NCI-H1436 treated with DMSO at 0.1 percent for 48 hours (cell line): ENCODE data around the gene TRABD2B.
A peak's percentile ranks its signal among the peaks of the same experiment; 100 is the strongest.

Source experiments
- DNase-seq: peaks from one replicate; lab custom pipeline; 2025; lab: John Stamatoyannopoulos, UW

Gene TRABD2B

DNA sequence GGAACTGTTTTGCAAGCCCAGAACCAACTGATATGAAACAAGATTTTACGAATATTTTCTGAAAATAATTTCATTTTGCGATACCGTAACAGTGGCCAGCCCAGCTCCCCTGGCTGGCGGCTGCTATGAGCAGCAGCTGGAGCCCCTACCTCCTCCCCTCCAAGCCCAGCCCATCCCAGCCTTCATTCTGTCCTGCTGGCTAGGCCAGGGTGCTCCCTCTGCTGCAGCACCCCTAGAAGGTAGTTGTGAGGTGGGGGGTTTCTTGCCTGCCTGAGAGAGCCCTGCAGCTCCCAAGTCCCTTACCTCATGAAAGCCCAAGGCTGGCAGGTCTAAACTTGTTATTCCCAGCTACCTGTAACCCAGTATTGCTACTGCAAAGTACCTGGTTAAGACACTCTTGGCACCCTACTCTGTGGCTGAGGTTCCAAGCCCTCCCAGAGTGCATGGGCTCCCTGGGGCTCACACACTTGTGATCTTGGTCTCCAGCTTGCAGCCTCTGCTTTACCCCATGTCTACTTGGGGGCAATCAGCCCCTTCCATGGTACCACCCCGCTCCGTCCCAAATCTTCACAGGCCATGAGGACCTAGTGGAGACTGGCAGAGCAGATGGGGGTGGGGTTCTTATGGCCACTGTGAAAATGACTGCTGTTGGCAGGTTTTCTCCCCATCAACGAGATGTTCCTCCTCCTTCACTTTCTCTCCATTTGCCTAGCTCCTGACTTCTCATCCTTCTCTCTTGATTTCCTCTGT, 239.8 kb downstream of the TRABD2B start:
- DNase-seq = no peak

DNA sequence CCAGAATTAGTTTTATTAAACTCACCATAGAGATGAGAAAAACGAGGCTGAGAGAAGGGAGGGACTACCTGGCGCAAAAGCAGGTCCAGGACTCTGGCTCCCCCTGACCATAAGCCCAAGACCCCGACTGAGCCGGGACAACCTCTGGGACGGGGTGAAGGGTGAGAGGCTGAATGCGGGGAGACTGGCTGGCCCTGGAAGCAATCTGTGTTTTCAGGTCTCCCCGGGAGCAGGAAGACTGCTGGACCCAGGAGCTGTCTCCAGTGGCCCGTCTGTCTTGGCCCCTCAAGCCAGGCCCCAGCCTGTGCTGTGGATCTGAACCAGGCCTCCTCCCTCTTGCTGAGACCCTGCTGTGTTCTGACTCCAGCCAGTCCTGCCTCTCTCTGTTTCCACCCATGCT, 240.8 kb downstream of the TRABD2B start:
- DNase-seq = no peak

DNA sequence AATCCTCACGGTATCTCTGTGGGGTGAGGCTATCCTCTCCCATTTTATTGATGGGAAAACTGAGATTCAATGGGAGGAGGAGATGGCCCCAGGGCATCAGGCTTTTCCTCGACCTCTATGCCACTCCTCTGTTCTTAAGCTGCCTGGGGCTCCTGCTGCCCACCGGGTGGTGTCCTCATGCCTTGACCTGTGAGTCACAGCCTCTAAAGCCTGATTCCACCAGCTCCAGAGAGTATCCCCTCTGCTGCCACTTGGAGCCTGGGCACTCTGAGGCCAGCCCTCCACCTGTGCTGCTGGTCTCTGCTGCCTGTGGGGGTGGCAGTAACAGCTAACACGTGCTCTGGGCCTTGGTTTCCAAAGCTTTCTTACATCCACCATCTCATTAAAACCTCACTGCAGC, 241.2 kb downstream of the TRABD2B start:
- DNase-seq = no peak

DNA sequence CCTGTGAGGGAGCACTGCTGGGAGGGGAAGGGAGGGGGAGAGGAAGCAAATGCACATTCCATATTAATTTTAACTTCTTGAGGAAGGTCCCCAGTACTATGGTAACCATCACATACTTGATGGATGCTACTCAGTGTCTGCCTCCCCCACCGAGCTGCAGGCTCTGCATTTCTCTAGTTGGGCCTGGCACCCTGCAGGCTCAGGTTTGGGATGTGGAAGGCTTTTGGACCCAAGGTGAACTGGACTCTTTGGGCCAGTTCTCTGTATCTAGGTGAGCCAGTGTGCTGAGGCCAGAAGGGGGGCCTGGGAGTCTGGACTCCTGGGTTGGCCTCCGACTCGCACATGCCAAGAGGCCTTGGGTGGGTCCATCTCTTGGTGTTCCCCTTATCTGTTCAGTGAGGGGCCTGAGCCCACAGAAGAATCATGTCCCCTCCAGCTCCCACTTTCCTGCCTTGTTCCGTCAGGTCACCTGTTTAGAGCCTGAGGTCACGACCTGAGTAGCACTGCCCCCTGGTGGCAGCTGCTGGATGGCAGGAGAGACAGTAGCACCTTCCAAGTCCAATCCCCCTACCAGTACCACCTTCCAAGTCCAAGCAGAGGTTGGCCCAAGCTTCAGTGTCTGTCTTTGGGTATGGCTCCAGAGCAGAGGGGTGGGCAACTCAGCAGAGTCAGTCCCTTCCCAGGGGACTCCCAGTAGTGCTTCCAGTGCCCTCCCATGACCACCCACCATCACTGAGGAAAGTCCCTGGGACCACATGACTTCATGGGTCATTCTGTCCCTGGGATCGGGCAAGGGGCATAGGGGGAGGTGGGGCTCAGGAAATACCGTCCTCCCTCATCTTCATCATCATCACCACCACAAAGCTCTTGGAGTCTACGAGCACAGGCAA, 241.8 kb downstream of the TRABD2B start:
- no peak for DNase-seq

DNA sequence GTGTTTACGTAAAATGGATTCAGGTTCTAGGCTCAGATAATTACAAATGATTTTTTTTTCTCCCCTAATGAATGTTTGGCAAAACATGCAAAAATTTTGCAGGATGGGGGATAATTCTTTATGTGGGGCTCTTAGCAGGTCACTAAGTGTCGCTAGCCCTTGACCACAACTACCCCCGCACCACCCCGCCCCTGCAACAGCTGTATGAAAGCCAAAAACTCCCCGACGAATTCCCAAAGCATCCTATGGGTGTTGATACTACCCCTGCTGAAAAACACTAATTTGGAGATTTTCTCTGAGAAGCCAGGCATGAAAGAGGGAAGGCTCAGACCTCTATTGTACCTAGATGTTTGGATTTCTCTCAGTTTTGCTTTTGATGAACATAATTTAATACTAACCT, 243.0 kb downstream of the TRABD2B start:
- no peak for DNase-seq

DNA sequence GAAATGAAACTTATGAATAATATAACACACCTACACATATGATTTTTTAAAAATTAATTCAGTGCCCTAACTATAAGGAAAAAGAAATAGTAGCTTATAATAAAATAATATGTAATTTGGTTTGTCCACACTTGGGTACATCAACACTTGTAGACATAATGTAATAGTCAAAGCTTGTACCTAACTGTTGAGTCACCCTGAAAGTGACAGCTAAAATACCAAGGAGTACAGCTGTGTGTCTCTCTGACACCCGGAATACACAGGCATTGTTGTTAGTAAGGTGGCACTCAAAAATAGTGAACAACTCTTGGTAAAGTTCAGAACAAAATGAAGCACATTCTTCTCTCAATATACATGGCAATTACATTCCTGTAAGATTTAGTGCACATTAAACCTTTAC, 243.4 kb downstream of the TRABD2B start:
- DNase-seq = no peak

DNA sequence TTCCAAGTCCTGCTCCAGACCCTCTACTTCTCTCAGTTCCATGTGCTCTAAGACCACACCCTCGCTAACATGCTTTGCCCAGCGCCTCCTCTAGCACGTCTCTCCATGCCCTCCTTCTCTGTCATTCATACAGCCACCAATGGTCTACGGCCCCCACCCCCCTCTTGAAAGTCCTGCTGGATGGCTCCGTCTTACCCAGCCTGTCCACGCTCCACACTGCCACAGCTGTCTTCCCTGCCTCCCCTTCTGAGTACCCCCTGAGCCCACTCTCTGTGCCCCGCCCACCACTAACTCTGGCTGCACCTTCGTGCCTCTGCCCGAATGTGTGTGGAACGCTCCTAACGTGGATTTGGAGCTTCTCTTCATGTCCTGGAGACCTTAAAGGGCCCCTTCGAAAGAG, 244.6 kb downstream of the TRABD2B start:
- no peak for DNase-seq

DNA sequence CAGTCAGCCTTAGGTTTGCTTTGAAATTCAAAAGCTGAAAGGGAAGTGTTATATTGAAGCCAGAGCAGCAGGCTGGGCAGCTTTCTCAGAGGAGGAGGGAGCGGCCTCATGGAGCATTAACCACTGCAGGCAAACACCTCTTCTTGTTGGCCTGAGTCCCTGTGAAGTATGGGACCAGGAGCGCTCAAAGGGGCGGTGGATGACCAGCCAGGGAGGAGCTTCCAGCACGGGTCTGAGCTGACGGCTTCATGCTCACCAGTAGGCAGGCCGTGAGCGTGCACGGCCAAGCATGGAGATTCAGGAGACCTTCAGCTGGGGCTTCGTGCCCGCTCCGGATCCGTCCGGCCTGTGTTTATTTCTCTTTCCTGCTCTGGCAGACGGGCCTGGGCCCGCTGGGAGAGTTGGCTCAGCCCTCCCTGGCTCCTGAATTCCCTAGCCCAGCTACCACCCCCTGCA, 245.2 kb downstream of the TRABD2B start:
- DNase-seq = no peak

DNA sequence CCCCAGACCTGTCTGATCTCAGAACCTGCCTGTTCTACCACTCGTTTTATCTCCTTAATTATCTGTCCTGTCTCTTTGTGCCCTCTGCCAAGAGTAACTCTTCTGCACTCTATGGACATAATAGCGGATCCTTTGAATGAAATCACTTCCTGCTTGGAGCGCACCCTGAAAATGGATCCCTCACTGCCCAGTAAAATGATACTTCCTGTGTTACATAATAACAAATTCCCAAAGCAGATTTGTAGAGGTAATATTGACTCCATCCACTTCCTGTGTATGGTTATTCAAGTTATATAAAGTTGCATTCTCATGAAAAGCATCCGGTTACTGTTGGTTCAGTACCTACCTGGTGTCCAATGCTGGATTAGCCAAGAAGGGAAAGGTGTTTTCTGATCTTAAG, 246.0 kb downstream of the TRABD2B start:
- DNase-seq = no peak

DNA sequence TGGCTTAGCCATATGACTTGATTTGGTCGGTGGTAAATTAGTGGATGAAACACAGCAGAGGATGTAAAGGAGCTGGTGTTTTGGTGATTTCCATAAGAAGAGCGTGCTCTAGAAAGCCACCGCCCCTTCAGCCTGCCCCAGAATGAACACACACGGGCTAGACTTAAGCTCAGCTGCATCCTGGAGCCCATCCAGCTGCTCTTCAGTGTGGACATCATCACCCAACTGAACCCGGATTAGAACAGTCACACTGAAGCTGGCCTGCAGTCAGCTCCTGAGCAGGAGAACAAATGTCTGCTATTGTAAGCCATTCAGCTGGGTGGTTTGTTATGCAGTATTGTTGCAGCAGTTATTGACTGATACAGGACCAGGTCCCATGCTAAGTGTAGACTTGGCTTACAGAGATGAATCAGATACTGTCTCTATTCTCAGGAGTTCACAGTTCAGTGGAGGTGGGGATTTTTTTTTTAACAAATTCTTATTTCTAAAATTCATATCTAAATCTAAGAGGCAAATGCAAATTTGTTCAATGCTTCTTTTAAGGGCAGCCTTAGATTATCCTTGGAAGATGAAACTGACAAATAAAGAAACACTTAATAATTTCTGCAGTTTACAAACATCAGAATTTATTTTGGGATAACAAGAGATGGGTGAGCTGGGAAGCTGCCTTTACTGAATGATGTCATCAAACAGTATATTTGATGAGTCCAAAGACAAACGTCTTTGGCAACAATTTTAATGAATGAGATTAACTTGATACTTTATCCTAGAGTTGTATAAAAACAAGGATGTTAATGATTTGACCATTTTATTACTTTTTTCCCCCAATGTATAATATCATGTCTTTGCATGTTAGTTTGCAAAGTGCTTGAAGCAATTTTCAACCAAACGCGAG, 251.2 kb downstream of the TRABD2B start:
- no peak for DNase-seq

DNA sequence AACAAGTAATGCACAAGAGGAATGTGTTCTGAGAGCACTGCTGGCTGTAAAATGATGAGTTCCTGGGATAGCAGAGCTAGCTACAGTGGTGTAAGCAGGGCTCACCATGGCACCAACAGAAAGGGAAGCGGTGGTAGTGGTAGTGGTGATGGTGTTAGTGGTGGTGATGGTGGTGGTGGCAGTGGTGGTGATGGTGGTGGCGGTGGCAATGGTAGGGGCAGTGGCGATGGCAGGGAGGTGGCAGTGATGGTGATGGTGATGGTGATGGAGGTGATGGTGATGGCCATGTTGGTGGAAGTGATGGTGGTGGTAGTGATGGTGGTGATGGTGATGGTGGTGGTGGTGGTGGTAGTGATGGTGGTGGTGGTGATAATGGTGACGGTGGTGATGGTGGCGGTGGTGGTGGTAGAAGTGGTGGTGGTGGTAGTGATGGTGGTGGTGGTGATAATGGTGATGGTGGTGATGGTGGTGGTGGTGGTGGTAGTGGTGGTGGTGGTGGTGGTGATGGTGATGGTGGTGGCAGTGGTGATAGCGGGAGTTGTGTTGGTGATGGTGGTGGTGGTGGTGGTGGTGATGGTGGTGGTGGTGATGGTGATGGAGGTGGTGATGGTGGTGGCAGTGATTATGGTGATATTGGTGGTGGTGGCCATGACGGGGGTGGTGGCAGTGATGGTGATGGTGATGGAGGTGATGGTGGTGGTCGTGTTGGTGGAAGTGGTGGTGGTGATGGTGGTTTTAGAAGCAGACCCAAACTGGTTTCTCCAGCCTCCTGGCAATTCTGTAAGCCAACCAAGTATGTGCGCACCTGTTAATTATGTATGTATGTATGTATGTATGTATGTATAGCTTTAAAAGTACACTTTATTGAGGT, 254.1 kb downstream of the TRABD2B start:
- DNase-seq = no peak

DNA sequence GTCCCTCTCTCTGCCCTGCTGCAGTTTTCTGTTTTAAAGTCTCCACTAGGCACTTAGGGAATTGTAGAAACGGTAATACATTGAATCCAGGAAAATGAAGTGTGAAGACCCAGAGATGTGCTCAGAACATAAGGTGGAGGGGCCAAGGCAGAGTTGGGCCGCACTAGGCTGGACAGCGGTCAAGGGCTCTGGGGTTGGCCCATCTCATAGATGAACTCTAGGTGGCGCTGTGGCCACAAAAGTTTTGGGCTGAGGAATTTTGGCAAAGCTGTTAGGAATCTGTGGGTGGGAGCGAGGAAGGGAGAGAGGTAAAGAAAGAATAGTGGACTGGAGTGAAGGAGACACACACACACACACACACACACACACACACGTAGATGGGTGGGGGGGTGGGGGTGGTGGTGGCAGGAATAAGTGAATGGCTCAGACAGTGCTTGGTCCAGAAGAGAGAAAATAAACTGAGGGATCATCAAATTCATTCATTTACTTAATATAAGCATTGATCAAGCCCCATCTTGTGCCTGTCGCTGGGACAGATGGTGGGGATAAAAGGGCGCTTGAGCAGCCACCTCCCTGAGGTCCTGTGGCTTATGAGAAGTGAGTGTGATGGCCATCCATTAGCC, 258.5 kb downstream of the TRABD2B start:
- no peak for DNase-seq

DNA sequence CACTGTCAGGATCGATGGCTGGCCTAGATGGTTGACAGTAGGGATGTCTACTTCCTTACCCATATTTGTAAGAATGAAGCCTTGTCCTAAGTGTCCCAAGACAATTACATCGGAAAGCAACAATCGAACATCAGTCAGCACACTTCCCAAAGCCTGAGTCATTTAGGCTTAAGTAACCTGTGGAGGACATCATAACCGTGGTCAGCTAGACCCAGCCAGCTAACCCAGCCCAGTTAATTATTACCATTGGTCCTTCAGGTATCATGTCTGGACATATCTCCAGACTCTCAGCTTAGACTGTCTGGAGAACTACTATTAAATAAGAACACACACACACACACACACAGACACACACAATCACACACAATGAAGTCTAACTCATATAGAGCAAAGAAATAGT, 264.7 kb downstream of the TRABD2B start:
- no peak for DNase-seq

DNA sequence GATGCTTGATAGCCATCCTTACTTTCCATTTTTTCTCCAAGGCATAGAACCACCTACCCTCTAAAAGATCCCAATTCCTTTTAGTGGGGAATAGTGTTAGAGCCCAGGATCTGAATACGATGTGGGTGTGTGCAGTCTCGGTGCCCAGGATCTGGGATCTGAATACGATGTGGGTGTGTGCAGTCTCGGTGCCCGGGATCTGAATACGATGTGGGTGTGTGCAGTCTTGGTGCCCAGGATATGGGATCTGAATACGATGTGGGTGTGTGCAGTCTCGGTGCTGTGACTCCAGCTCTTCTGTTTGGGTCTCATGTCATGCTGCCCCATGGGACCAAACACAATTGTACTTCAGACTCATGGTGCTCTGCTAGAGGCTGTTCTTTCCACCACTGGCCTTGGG, 265.5 kb downstream of the TRABD2B start:
- no peak for DNase-seq

DNA sequence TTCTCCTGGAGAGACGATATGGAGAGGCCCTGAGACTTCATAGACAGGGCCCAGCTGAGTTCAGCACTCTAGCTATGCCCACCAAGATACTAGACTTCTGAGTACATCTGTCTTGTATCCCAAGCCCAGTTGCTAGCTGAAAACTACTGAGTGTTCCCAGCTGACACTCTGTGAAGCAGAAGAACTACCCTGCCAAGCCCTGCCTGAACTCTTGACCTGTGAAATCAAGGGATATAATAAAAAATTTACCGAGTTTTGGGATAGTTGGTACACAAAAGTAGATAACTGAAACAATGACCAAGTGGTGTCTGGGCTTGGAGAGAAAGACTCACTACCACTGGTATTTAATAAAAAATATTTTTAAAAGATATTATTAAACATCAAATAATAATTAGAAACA, 267.5 kb downstream of the TRABD2B start:
- DNase-seq = no peak

DNA sequence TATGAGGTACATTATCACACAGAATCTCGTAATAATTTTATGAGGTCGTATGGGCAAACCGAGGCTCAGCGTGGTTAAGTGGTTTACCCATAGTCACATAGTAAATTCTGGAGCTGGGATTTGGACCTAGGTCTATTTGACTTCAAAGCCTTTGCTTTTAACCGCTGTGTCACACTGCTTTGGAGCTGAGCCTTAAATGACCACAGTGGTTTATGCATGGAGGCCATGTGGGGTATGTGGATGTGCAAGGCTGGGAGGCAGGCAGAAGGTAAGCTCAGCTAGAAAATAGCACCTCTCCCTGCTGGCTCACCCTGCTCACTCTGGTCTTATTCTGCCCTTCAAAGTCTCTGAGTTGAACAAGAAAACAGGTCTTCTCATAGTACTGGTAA, 269.5 kb downstream of the TRABD2B start:
- DNase-seq = no peak

DNA sequence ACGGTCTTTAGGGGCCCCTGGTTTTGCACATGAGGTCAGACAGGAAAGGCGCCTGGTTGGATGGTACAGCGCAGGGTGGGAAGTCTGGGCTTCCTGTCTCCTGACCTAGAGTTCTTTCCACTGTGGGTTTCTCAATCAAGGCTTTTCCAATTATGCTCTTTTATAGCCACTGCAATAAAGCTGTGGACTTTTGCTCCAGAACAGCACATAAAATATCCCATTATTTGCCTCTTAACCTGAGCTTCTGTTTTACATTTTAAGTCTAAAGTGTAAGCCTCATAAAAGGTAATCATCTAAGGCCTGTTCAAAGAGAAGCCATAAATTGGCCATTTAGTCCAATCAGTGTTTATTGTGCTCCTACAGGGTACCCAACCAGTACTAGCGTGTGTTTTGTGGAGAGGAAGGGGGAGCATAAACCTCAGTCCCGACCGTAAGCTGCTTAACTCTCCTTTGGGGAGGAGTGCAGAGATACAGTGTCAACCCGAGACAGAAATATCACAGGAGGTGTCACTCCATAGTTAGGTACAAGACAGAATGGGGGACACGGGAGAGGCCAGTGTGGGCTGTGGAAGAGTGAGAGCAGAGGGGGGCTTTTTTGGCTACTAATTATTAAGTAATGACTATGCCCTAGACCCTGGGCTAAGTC, 270.0 kb downstream of the TRABD2B start:
- no peak for DNase-seq

DNA sequence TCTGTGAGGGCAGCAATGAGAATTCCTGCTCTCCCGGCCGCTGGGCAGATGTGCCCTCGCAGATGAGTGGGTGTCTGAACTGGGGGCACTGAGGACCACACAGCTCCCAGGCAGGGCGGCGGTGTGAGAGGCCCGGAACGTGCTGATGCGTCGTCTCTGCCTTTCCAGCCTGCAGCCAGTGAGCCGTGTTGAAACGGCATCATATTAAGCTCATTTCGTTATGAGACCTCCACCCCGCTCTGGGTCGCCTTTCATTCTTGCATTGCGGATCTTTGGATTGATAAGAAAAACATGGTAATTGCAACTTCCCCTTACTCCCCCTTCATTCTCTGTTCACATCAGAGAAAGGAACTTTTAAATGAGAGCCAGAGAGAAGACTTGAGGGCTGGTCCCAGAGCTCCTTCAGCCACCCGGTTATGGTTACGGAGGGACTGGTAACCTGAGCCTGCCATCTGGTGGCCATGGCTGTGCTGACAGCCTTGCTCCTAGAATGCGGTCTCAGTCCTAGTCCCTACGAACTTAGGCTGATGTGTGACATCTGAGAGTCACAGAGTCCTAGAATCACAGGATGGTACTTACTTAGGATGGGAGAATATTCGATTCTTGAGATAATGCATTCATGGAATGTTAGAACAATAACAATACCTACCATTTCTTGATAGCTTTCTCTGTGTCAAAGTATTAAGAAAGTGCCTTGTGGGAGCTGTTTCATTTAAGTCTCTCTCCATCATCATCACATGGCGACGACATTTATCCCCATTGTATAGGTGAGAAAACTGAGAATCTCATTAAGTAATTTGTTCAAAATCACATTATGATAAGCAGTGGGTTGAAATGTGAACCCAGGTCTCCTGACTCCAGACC, 271.0 kb downstream of the TRABD2B start:
- peak; percentile 19 for DNase-seq

DNA sequence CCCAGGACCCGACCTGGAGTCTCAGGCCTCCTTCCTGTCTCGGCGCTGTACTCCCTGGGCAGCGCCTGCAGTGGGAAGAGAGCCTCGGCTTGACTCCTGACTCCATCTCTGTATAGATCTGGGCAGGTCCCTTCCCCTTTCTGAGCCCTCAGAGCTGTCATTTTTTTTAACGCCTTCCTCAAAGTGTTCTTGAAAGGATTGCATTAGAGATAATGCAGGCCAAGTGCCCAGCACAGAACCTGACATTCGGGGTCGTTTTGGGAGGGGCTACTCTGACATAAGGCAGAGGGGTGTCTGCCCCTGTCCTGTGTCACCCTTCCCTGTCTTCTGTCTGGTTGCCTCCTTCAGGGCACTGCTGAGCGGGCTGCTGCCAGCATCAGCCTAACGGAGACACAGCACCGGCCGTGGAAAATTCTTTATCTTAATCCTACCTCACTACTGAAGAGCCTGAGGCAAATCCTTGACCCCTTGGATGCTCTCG, 271.6 kb downstream of the TRABD2B start:
- no peak for DNase-seq
